Measurements from ENCODE around the gene SLC25A10.

GRCh38 chr17:81727324-81728031 lies 15.4 kb downstream of the SLC25A10 start:
- TF ChIP-seq POLR2AphosphoS5 (IDR thresholded peaks at IDR 0.05; ENCODE audit: low read depth, low read length) (no peak), POLR2A (IDR thresholded peaks at IDR 0.05; ENCODE audit: low read depth, low read length) (no peak), TAF1 (IDR thresholded peaks at IDR 0.05; ENCODE audit: low read depth, low read length) (no peak), POU2F2 (IDR thresholded peaks at IDR 0.05; ENCODE audit: low read depth, low read length) (no peak)

All from GM12891 (cell line).